Stimulated activated CD8-positive, alpha-beta memory T cell treated with anti-CD3 and anti-CD28 coated beads, Interleukin-15, amount 100 ng/mL, for 48 hours (primary cell): Measurements from ENCODE around the gene STARD5.
A peak's percentile ranks its signal among the peaks of the same experiment; 100 is the strongest.

ENCODE experiments used
- DNase-seq, 2 donors: peaks; one replicate each; pipeline ENCODE4 v3.0.0-alpha.2; 2020; ENCODE audit warnings: low read depth in 2 of 2

The STARD5 gene

DNA sequence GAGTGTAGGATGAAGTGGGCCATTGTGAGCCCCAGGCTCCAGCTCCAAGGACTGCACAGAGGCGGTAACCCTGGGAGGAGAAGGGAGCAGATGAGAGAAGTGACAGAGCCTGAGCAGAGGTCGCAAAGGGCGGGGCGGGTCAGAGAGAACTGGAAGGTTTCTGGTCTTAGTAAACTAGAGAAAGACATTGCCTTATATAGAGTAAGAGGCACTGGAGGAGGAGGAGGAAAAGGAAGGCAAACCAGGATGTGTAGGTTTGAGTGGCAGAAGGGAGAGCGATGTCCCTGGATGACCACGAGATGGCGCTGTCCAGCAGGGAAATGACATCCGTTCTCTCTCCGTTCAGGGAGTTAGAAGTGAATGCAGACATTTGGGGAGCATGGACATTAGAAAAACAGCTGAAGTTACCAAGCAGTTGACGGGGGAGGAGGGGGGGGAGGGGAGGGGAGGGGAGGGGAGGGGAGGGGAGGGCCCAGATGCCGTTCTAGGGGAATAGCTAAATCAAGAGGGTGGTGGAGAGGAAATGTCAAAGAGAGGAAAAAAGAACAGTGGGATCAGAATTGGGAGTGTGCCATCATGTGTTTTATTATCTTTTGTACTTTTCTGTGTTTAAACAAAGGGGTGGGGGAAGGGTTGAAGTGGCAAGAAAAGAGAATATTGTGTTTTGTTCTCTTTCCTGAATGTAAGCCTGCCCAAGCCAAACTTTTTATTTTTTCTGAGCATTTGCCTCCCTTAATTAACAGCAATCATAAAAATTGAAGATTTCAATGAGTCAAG lies 48.8 kb downstream of the STARD5 start:
- peak; percentile 57 to 64 for DNase-seq

DNA sequence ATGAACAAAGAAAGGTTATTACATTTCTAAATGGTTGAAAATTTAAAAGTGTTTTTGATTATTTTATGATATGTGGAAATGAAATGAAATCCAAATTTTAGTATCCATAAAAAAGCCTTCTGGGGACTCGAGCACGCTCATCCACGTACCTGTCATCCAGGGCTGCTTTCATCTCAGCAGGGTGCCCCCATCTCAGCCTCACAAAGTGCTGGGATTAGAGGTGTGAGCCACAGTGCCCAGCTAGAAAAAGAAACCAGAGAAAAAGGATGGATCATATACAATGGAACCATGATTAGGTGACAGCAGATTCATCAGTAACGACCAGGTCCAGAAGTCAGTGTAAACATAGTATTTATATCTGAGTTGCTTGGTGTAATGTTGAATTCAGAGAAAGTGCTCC lies 49.7 kb downstream of the STARD5 start:
- DNase-seq = no peak

DNA sequence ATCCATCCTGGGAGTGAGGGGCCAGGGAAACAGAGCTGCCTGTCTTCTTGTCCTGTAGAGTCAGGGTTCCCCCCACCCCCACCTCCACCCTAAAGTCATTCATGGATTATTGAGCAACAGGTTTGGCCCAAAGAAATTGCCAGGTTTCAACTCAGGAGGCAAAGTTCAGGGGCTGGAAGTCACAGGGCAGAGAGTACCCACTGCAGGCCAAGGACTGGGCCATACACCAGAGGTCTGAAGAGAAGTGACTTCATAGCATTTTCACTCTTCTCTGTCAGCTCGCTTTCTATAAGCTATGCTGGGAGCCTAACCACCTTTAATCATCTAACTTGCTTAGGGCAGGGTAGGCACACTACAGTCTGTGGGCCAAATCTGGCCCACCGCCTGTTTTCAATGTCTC lies 50.1 kb downstream of the STARD5 start:
- no peak for DNase-seq

DNA sequence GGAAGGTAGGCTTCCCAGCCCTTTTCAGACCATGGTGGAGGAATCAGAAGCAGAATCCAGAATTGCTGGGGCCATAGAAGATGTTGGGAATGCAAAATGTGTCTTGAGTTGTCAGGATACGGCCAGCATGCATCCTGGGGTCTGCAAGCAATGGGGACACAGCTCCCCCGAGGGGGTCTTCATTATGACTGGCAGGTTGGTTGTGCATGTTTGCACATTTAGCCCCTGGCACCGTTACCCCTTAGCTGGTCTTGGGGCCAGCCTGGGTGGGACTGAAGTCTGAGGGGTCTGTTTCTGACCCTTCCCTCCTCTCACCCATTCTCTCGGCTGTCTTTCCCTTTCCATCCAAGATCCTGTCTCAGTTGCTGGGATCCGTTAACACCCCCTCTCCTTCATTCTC lies 50.7 kb downstream of the STARD5 start:
- no peak for DNase-seq

DNA sequence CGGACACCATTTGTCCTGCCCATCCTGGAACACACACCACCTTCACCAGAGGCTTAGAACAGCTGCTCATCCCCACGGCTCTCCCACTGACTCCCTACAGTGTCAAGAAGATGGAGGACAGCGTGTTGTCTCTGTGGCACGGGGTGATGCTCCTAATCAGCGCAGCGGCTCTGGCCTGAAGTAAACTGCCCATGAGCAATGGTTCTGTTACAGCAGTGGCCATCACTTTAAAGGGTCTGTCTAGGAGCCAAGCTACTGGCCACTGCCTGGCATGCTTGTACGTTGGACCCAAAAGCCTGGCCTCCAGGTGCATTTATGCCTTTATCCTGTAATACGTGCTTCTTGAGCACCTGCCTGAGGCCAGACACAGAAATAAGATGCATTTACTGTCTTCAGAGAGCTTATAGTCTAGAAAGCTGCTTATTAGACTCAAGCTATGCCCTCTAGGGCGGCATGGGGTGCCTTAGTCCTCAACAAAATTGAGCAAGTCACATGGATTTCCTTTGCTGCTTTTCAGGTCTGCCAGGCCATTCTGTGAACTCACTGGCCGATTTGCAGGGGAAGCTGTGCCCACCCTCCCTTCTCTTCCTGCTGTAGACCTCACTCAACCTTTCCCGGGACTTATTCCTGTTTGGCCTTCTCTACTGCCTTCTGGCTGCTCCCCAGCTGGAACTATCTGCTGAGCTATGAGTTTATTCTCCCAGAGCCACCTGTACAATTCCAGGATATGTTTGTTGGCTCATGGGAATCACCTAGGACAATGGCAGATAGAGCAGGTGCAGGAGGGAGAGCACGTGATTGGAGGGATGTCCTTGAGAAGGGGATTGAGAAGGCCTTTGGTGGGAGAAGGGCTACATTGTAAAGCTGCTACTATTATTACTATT lies 51.9 kb downstream of the STARD5 start:
- DNase-seq = no peak

DNA sequence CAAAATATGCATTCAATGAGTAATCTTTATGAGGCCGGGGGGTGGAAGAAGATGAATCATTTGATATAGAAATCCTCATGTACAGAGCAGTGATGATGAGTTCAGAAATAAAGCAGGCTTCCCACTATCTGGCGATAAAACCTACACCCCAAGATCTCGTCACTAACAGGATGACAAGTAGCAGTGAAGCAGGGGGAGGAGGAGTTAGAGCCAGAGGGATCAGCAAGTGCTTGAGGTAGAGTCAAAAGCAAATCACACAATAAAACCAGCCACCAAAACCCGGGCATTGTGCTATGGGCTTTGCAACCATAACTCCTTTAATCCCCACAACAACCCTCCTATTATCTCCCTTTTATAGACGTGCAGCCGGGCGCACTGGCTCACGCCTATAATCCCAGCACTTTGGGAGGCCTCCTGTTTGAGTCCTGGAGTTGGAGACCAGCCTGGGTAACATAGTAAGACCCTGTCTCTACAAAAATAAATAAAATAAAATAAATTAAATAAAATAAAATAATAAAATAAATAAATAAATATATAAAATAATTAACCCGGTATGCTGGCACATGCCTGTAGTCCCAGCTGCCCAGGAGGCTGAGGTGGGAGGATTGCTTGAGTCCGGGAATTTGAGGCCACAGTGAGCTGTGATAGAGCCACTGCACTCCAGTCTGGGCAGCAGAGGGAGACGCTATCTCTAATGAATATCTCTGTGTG lies 53.0 kb downstream of the STARD5 start:
- DNase-seq = no peak

DNA sequence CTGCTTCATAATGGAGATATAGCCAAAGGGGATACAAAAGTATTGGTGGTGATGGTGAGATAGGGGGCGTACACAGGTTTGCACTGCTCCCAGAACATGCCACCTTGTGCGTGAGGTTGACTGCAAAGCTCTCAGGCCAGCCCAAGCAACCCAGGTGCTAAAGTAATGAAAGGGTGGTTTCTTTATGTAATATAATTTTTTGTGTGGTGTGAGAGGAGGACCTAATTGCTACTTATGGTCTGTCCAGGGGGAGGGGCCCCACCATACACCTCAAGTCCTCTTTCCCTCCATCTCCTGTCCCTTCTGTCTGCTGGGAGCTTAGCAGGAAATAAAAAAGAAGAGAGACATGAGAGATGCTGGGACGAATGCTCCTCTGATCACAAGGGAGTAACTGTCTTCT lies 53.8 kb downstream of the STARD5 start:
- DNase-seq = no peak

DNA sequence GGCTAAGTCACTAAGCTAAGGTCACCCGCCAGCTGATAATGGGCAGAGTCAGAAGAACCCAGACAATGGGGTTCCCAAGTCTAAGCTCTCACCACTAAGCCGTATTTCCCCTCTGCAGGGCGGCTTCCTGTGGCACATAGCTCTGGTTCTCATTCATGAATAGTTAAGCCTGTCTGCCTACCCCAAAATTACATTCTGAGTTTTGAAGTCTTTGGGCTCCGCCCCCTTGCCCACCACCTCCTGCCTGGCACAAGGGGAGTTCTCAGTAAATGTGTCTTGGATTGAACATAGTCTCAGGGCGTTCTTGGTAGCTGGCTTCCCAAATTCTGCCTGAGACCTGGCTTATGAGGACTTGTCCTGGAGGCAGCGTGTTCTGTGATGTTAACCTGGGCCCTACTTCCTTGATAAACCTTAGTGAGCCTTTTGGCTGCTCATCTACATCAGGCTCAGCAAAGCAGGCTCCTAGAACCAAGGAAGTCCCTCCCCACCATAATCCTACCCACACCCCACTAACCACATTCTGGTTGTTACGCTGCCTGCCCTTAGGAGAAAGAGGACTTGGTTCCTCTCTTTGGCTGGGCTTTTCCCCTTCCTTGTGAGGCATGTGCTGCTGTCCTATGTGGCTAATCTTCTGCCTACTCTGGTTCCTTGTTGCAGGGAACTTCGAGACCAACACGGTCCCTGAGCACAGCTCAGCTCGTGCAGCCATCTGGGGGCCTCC lies 54.9 kb downstream of the STARD5 start:
- DNase-seq = no peak

DNA sequence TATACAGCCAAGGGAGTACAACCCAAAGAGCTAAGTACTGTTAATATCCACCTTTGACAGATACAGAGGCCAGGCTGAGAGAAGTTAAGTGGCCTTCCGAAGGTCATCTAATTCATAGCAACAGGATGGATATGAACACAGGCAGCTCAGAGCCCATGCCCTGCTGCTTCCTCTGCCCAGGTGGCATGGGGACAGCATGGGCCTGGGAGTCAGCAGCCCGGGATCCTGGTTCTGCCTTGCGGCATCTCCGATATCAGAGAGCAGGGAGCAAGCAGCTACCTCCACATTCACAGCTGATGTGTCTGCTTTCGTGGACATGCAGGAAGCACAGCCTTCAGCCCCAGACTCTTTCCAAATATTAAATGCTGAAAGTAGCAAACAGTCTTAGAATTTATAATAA lies 55.6 kb downstream of the STARD5 start:
- DNase-seq = no peak

DNA sequence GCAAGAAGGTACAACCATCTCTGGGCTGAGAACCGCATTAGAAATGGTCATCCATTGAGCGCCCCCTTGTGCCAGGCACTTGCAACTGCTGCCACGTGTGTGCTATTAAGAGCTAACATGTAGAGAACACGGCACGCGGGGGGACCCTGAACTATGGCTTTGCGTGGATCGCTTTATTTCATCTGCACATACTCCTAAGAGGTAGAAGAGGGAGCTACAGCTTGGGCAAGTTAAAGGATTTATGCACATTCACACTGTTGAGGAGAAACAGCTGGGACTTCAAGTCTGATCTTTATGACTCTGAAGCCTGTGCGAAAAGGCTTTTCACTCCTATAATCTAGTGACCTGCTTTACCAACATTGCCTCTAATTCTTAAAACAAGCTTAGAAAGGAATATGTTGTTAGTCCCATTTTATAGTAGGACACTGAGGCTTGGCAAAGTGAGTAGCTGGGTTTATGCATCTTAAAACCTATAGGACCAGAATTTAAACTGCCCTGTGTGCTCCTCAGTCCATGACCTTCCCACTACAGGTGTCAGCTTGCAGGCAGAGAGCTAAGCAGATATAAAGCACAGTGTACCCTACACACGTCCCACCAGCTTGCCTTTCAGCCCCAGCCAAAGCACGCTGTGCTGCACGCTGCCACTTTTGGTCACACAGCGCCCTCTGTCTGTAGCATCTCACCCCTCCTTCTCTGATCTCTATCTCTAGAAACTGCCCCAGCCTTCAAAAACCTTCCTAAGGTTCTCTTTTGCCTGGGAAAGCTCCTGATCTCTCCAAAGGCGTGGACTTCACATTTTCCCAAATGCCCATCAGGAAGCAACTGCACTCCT lies 57.8 kb downstream of the STARD5 start:
- peak; percentile 68 to 69 for DNase-seq

DNA sequence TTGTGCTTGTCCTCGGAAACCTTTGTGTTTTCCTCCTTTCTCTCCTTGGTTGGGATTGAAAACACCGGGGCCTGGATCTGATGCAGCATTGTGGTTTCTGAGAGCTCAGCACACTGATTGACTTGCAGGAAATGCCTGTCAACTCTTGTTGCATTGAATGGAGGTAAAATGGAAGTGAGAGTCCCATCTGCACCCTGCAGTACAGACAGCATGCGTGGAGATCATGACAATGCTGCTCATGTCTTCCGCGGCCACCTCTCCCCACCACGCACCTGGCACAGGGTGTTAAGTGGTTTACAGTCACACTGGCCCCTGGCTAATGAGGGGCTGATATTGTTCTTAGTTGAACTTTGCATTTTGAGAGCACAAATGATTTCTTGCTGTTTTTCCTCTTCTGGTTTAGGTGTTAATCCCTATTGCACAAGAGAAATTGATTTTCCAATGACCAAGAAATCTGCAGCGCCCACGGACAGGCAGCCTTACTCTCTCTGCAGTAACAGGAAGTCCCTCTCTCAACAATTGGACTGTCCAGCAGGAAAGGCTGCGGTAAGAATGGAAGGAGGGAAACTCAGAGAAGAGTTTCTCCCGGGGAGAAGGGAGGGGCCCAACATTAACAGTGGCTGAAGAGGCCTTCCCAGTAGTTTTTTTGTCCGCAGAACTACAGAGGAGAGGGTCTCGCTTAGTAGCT lies 58.5 kb downstream of the STARD5 start:
- DNase-seq = no peak

DNA sequence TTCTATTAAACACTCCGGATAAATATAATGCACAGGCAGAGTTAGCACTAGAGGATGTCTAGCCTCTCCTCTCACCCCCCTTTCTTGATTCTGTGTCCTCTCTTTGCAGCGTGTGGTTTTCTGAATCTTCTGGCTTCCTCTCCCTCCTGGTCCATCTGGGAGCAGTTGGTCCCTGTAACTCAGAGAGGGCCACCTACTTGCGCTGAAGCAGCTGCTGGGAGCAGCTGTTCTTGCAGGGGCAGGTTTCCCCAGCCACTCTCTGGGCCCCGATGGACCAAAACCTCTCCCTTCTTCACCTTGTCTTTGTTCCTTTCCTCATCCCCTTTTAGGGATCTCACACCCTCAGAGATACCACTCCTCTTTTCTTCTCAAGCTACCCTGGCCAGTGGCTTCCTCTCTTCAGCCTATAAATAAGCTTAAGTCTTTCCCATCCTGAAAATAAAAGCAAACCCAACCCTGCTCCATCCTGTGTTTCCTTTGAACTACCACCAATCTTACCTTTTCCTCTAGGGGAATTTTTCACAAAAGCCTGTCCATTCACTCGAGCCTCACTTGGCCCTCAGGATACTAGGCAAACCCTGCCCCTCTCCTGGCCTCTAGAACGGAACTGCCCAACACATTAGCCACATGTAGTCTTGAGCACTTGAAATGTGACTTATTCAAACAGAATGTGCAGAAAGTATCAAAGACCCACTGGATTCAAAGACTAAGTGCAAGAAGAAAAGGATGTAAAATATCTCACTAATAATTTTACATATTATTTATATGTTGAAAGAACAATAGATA lies 59.7 kb downstream of the STARD5 start:
- DNase-seq = no peak

DNA sequence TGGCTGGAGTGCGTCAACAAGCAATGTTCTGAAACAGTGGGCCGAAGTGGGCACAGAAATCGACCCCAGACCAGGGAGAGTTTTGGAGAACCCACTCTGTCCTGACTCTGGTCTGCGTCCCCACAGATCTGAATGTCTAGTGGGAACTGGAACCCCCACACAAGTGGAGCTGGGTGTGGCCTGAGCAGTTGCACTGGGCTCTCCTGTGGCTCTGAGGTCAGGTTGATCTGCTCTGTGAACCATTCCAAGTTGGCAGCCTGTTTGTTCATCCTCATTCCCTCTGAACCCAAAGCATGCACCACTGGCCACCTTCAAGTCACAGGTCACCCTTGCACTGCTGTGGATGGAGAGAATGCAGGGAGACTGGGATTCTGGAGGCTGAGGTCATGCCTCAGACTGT lies 60.5 kb downstream of the STARD5 start:
- DNase-seq = no peak

DNA sequence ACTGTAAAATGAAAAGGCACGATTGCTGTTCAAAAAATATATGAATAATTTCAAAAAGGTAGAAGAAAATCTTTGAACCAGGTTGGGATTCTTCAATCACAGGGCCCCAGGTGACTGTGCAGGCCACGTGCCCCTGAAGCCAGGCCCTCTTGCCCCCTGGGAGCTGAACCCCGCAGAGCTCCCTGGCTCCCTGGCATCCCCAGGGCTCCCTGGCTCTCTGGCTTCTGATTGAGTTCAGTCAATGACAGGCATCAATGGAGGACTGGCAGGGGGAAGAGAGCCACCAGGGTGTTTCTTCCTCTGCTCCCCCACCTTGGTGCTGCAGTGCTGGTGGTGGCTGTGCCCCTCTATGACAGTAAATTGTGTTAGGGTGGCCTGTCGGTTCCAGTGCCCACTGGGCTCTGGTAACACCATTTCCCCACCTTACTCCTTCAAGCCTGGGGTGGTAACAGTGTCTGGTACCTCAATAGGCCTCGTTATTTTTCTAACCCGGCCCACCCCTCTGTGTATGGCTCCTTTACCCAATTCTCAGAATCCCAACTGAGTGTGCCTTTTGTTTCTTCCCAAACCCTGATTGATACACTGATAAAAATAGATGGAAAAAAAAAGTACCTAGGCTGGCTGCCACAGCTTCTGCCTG lies 62.6 kb downstream of the STARD5 start:
- DNase-seq = no peak

DNA sequence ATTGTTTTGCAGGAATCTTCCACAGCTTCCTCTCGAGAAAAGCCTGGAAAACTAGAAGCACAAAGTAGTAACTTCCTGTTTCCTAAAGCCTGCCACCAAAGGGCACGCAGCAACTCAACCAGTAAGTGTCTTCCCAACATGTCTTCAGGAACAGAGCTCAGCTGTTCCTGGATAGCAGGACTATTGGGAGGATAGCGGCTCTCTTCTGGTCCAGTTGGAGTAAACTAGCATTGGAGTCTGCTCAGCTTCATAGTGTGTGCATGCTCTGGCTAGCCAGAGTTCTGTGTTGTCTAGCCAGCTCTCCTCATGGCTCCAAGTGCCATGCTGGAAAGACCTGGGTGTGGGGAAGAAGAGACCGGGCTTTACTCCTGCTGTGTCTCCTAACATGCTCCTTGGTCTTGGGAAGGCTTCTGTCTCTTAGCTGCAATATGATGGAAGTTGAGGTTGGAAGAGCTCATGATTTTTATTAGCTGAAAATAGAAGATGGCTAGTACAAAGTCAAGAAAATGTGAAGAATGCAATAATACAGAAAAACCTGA lies 64.1 kb downstream of the STARD5 start:
- DNase-seq = no peak
